Type B pancreatic cell (in vitro differentiated cells): ENCODE measurements around the gene GNB1L. TPM values are rescaled to one million over a fixed set of nuclear protein-coding genes. Genes with fewer than 3 reads are reported as not detected.

Experiments used
- DNase-seq: peaks from one replicate; pipeline ENCODE4 v3.0.0; 2021; ENCODE audit warnings: mixed read lengths; ENCODE audit not compliant: unreplicated experiment; ENCODE audit errors: extremely low spot score
- H3K27ac Mint-ChIP-seq: 2 replicates; pipeline ENCODE4 v1.8.0; 2021; ENCODE audit warnings: mild to moderate bottlenecking, mixed read lengths
- H3K27me3 Mint-ChIP-seq: 2 replicates; pipeline ENCODE4 v1.8.0; 2021; ENCODE audit warnings: mixed read lengths
- H3K36me3 Mint-ChIP-seq: 2 replicates; pipeline ENCODE4 v1.8.0; 2021; ENCODE audit warnings: mixed read lengths
- H3K4me1 Mint-ChIP-seq: one replicate; pipeline ENCODE4 v1.8.0; 2021; ENCODE audit warnings: mixed read lengths; ENCODE audit not compliant: unreplicated experiment
- H3K4me3 Mint-ChIP-seq: 2 replicates; pipeline ENCODE4 v1.8.0; 2021; ENCODE audit warnings: mild to moderate bottlenecking, mixed read lengths
- H3K9me3 Mint-ChIP-seq: 2 replicates; pipeline ENCODE4 v1.8.0; 2021; ENCODE audit warnings: mixed read lengths
- CTCF ChIP-seq: fragments of 200-600 bp; sonication (generic); conservative IDR thresholded peaks from 2 replicates; pipeline ENCODE4 v1.5.0; 2021; ENCODE audit warnings: antibody characterized with exemption, mild to moderate bottlenecking
- total RNA-seq: library from RNA; stranded (reverse); gene quantifications from 2 replicates; pipeline ENCODE4 v1.2.1, GENCODE V29; 2021; ENCODE audit warnings: low replicate concordance

Gene GNB1L
- total RNA-seq, 1 donor from 2014 or later, result 7.7 TPM

- no peak for TF ChIP-seq CTCF
- H3K27me3 Mint-ChIP-seq, result no peaks in the 10 kb centered on the region
- peaks cover 39% of the 10 kb centered on the region for H3K4me1 Mint-ChIP-seq
- no peak for DNase-seq
- peaks cover 13% of the 10 kb centered on the region for H3K36me3 Mint-ChIP-seq
- H3K9me3 Mint-ChIP-seq, result no peaks in the 10 kb centered on the region
- no peak overlapping the region for H3K27ac Mint-ChIP-seq
- no peak overlapping the region for H3K4me3 Mint-ChIP-seq
These were observed 7.9 kb downstream of the GNB1L start for GRCh38 chr22:19846620-19847344.

- H3K36me3 Mint-ChIP-seq, result peaks cover 13% of the 10 kb centered on the region
- H3K4me3 Mint-ChIP-seq, result no peak overlapping the region
- no peaks in the 10 kb centered on the region for H3K9me3 Mint-ChIP-seq
- H3K4me1 Mint-ChIP-seq, result peaks cover 39% of the 10 kb centered on the region
- H3K27me3 Mint-ChIP-seq, result no peaks in the 10 kb centered on the region
- DNase-seq, result no peak
- TF ChIP-seq CTCF, result no peak
- H3K27ac Mint-ChIP-seq, result peak overlapping the region; percentile 71
These were observed 9.5 kb downstream of the GNB1L start for GRCh38 chr22:19845054-19845722.

GRCh38 chr22:19844377-19845053 lies 10.2 kb downstream of the GNB1L start:
- no peaks in the 10 kb centered on the region for H3K9me3 Mint-ChIP-seq
- no peak overlapping the region for H3K4me3 Mint-ChIP-seq
- H3K4me1 Mint-ChIP-seq, result peaks cover 32% of the 10 kb centered on the region
- no peak overlapping the region for H3K27ac Mint-ChIP-seq
- no peak for TF ChIP-seq CTCF
- DNase-seq, result no peak
- H3K27me3 Mint-ChIP-seq, result no peaks in the 10 kb centered on the region
- peaks cover 8% of the 10 kb centered on the region for H3K36me3 Mint-ChIP-seq

GRCh38 chr22:19843857-19844376 lies 10.8 kb downstream of the GNB1L start:
- no peaks in the 10 kb centered on the region for H3K27me3 Mint-ChIP-seq
- no peak overlapping the region for H3K4me3 Mint-ChIP-seq
- H3K27ac Mint-ChIP-seq, result no peak overlapping the region
- peaks cover 7% of the 10 kb centered on the region for H3K36me3 Mint-ChIP-seq
- no peaks in the 10 kb centered on the region for H3K9me3 Mint-ChIP-seq
- DNase-seq, result no peak
- TF ChIP-seq CTCF, result no peak
- peaks cover 32% of the 10 kb centered on the region for H3K4me1 Mint-ChIP-seq

GRCh38 chr22:19843107-19843856 lies 11.4 kb downstream of the GNB1L start:
- Mint-ChIP-seq H3K27ac (peak overlapping the region; percentile 13), H3K36me3 (peaks cover 7% of the 10 kb centered on the region), H3K4me1 (peaks cover 32% of the 10 kb centered on the region), H3K9me3 (no peaks in the 10 kb centered on the region), H3K27me3 (no peaks in the 10 kb centered on the region), H3K4me3 (no peak overlapping the region)
- no peak for TF ChIP-seq CTCF
- DNase-seq, result no peak
